OCI-LY3 (cell line): ENCODE results near the gene TENM4.
A peak's percentile ranks its signal among the peaks of the same experiment; 100 is the strongest.

Experiments
- H2AFZ ChIP-seq: fragments of 200-600, 300-600 bp; shearing (Covaris generic); 2 replicates; pipeline ENCODE4 v1.6.0; 2014; ENCODE audit warnings: antibody characterized with exemption, low read depth, low read length
- H3K27ac ChIP-seq: fragments of 200-600, 300-600 bp; sonication (generic); 2 replicates; pipeline ENCODE4 v1.5.1; 2014; ENCODE audit warnings: mild to moderate bottlenecking, low read length, moderate library complexity, mixed read lengths
- H3K27me3 ChIP-seq: fragments of 200-600, 300-600 bp; sonication (generic); 2 replicates; pipeline ENCODE4 v1.6.1; 2014; ENCODE audit warnings: low read depth, low read length, mixed read lengths
- H3K36me3 ChIP-seq: fragments of 200-600, 300-600 bp; sonication (generic); replicated peaks from 2 replicates; pipeline ENCODE3; 2014; ENCODE audit warnings: low read depth, low read length, mixed read lengths
- H3K4me1 ChIP-seq: fragments of 300-600, 200-600 bp; sonication (generic); 2 replicates; pipeline ENCODE4 v1.6.1; 2014; ENCODE audit warnings: low read length, mixed read lengths
- H3K4me2 ChIP-seq: fragments of 200-600, 300-600 bp; sonication (generic); 2 replicates; pipeline ENCODE4 v1.6.1; 2014; ENCODE audit warnings: low read length, mixed read lengths
- H3K4me3 ChIP-seq: fragments of 300-600, 200-600 bp; sonication (generic); 2 replicates; pipeline ENCODE4 v1.5.1; 2014; ENCODE audit warnings: antibody characterized with exemption, mild to moderate bottlenecking, low read length, moderate library complexity
- H3K79me2 ChIP-seq: fragments of 300-600, 200-600 bp; shearing (Covaris generic); 2 replicates; pipeline ENCODE4 v1.6.1; 2014; ENCODE audit warnings: mild to moderate bottlenecking, low read length, mixed read lengths
- H3K9ac ChIP-seq: fragments of 300-600, 200-600 bp; shearing (Covaris generic); 2 replicates; pipeline ENCODE4 v1.6.0; 2014; ENCODE audit warnings: mild to moderate bottlenecking, low read length, moderate library complexity
- H3K9me3 ChIP-seq: fragments of 200-600, 300-600 bp; shearing (Covaris generic); 2 replicates; pipeline ENCODE4 v1.6.1; 2014; ENCODE audit warnings: low read length, mixed read lengths; ENCODE audit not compliant: insufficient read depth
- H4K20me1 ChIP-seq: fragments of 200-600, 300-600 bp; sonication (generic); 2 replicates; pipeline ENCODE4 v1.6.1; 2016; ENCODE audit warnings: low read length, mixed read lengths; ENCODE audit not compliant: insufficient read depth
- EZH2phosphoT487 ChIP-seq: fragments of 200-600 bp; shearing (Covaris generic); IDR thresholded peaks from 2 replicates; pipeline ENCODE4 v1.6.1; 2018; ENCODE audit warnings: antibody characterized with exemption, mixed run types, low read depth
- TF ChIP-seq, protein P1 (sequence below): fragments of 200-600, 300-600 bp; sonication (generic); IDR thresholded peaks from 2 replicates; pipeline ENCODE4 v1.5.1; 2014; ENCODE audit warnings: antibody characterized with exemption, low read length, low read depth

The TENM4 gene

DNA sequence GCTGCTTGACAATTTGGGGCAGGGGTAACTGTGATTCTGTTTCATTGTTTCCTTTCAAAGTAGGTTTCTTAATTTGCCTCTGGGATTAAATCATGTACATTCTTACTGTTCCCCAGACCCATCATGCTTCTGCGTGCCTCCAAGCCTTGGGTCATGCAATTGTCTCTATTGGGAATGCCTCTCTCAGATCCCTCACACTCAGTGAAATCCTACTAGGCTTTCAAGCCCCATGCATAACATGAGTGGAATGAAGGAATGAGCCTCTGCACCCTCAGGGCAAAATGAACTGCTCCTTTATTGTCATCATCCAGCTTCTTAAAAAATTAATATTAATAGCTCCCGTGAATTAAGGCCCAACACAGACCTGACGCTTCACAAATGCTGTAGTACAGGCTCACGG is 381.7 kb downstream of the TENM4 start:
- no peaks in the 10 kb centered on the region for H3K4me1 ChIP-seq
- TF ChIP-seq, protein P1, sequence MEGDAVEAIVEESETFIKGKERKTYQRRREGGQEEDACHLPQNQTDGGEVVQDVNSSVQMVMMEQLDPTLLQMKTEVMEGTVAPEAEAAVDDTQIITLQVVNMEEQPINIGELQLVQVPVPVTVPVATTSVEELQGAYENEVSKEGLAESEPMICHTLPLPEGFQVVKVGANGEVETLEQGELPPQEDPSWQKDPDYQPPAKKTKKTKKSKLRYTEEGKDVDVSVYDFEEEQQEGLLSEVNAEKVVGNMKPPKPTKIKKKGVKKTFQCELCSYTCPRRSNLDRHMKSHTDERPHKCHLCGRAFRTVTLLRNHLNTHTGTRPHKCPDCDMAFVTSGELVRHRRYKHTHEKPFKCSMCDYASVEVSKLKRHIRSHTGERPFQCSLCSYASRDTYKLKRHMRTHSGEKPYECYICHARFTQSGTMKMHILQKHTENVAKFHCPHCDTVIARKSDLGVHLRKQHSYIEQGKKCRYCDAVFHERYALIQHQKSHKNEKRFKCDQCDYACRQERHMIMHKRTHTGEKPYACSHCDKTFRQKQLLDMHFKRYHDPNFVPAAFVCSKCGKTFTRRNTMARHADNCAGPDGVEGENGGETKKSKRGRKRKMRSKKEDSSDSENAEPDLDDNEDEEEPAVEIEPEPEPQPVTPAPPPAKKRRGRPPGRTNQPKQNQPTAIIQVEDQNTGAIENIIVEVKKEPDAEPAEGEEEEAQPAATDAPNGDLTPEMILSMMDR: no peak
- no peak for TF ChIP-seq EZH2phosphoT487
- H4K20me1 ChIP-seq: no peaks in the 10 kb centered on the region
- no peak overlapping the region for H2AFZ ChIP-seq
- no peaks in the 10 kb centered on the region for H3K79me2 ChIP-seq
- no peak overlapping the region for H3K9ac ChIP-seq
- no peak overlapping the region for H3K4me2 ChIP-seq
- no peak overlapping the region for H3K4me3 ChIP-seq
- H3K27me3 ChIP-seq: no peaks in the 10 kb centered on the region
- H3K27ac ChIP-seq: no peak overlapping the region
- no peaks in the 10 kb centered on the region for H3K9me3 ChIP-seq
- no peaks in the 10 kb centered on the region for H3K36me3 ChIP-seq

DNA sequence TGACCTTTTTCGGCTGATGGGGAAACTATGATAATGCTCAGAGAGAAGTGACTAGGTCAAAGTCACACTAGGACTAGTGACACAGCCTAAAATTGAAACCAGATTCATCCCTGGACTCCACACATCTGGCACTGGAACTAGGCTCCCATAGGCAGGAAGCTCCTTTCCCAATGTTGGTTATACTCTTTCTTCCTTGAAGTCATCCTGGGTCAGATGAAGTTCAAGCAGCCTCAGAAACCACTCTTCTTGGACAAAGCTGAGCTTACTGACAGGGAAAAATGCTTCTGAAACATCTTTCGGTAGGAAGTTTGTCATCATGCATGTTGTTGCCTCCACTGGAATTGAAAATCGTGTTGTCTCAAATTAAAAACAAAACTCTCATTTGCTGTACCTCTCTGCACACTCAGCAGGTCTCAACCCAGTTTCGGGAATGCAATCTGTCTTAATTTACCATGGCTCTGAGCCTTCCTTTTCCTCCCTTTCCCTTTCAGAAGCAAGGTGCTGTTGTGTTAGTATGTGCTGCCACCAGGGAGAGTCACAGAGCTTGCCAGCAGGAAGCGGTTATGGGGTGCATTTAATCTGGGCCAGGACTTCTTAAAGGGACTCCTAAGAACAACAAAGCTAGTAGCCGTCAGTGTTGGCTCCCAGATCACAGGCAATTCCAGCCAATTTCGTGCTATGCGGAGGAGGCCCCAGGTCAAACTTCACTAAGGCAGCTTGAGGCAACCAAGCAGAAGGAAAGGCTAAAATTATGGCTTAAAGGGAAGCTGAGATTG is 384.8 kb downstream of the TENM4 start:
- Histone ChIP-seq H3K9ac (no peak overlapping the region), H3K27ac (no peak overlapping the region), H3K27me3 (no peaks in the 10 kb centered on the region), H3K4me2 (no peak overlapping the region), H3K36me3 (no peaks in the 10 kb centered on the region), H3K4me1 (no peaks in the 10 kb centered on the region), H2AFZ (no peak overlapping the region), H3K9me3 (no peaks in the 10 kb centered on the region), H3K79me2 (no peaks in the 10 kb centered on the region), H4K20me1 (no peaks in the 10 kb centered on the region), H3K4me3 (no peak overlapping the region)
- TF ChIP-seq, protein P1: no peak
- TF ChIP-seq EZH2phosphoT487: no peak

DNA sequence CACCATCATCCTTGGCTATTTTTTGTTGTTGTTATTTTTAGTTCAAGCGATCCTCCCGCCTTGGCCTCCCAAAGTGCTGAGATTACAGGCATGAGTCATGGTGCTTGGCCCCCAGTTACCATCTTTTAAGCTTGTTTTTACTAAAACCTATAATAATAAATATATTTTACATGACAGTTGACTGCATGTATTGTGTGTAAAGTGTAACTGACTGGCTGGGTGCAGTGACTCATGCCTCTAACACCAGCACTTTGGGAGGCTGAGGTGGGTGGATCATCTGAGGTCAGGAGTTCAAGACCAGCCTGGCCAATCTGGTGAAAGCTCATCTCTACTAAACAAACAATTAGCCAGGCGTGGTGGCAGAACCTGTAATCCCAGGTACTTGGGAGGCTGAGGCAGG is 386.2 kb downstream of the TENM4 start:
- no peak overlapping the region for H3K4me2 ChIP-seq

DNA sequence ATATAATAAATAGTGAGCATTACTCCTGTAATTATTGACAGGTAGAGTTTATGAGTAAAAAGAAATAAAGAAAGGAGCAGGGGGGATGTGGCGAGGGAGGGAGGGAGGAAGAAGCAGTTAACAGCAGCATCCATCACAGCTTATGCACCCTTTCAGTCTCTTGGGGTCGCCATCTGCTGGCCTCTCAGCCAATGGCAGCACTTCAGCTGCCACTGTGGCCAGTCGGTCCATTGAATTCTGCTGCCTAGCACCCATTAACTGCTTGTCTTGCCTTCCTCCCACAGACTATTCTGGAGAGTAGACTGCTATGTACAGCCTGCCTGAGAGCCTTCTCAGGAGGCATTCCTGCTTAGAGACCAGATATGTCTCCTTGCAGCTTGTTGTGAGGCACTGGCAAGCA is 388.3 kb downstream of the TENM4 start:
- Histone ChIP-seq H2AFZ (no peak overlapping the region), H3K27ac (no peak overlapping the region), H3K9me3 (no peaks in the 10 kb centered on the region), H3K4me2 (no peak overlapping the region), H4K20me1 (no peaks in the 10 kb centered on the region), H3K27me3 (no peaks in the 10 kb centered on the region), H3K4me3 (no peak overlapping the region), H3K4me1 (no peaks in the 10 kb centered on the region), H3K36me3 (no peaks in the 10 kb centered on the region), H3K9ac (no peak overlapping the region), H3K79me2 (no peaks in the 10 kb centered on the region)
- TF ChIP-seq EZH2phosphoT487: no peak
- TF ChIP-seq, protein P1: peak; percentile 38; the same call in 1 of the 2 replicates

More for the DNA sequence above, 386.2 kb downstream of the TENM4 start:
- no peak overlapping the region for H2AFZ ChIP-seq
- no peak overlapping the region for H3K27ac ChIP-seq
- H3K4me1 ChIP-seq: no peaks in the 10 kb centered on the region
- no peak overlapping the region for H3K4me3 ChIP-seq
- no peaks in the 10 kb centered on the region for H3K36me3 ChIP-seq
- no peaks in the 10 kb centered on the region for H3K79me2 ChIP-seq
- TF ChIP-seq, protein P1: no peak
- TF ChIP-seq EZH2phosphoT487: no peak
- no peak overlapping the region for H3K9ac ChIP-seq
- no peaks in the 10 kb centered on the region for H3K9me3 ChIP-seq
- H3K27me3 ChIP-seq: no peaks in the 10 kb centered on the region
- no peaks in the 10 kb centered on the region for H4K20me1 ChIP-seq
